H1 (cell line): ENCODE measurements around the gene PPP4R4. TPM values are rescaled to one million over a fixed set of nuclear protein-coding genes. Genes with fewer than 3 reads are reported as not detected.

Source experiments
- BCL11A ChIP-seq, 2 experiments: IDR thresholded peaks; one replicate each; pipeline ENCODE4 v1.6.1; 2011; ENCODE audit warnings: low read depth in 2 of 2, low read length in 2 of 2, mild to moderate bottlenecking in 2 of 2
- CHD2 ChIP-seq: IDR thresholded peaks from 2 replicates; pipeline ENCODE4 v1.6.1; 2012; ENCODE audit warnings: low read length, improper control_type of control experiment
- SAP30 ChIP-seq: fragments of 300-600 bp; sonication (generic); IDR thresholded peaks from 2 replicates; pipeline ENCODE4 v1.7.1; 2012; ENCODE audit warnings: low read length, moderate library complexity, mild to moderate bottlenecking, inconsistent platforms; ENCODE audit not compliant: insufficient read depth, insufficient replicate concordance
- polyA plus RNA-seq, 7 experiments: library from polyadenylated mRNA; depleted of rRNA in 3 of 7; stranded (reverse) in 5 of 7; unstranded in 2 of 7; fragments of >200 nt in 5 of 7; fragments of 200-250 nt in 2 of 7; gene quantifications; 1 replicate in 5 of 7; 2 replicates in 1 of 7; 4 replicates in 1 of 7; pipeline versions ENCODE4 v1.2.1 to v1.2.3, GENCODE V29; 2011 to 2013; ENCODE audit warnings: missing spikeins in 2 of 7, mixed read lengths in 2 of 7
- total RNA-seq: library from RNA; stranded (reverse); fragmentation: NEBNext Ultra II Directional; extraction: Animal tissue kit (Norgen Biotek cat#: 25700); gene quantifications from 2 replicates; pipeline ENCODE4 v1.2.1, GENCODE V29; 2021
- TF ChIP-seq, protein P1 (sequence below): fragments of 300-600 bp; sonication (generic); IDR thresholded peaks from 2 replicates; pipeline ENCODE4 v1.7.1; 2012; ENCODE audit warnings: low read length, moderate library complexity, mild to moderate bottlenecking, inconsistent platforms; ENCODE audit not compliant: insufficient replicate concordance

Gene PPP4R4
- total and polyA plus RNA-seq, 2 of the 8 experiments (the other 6 are each of a cell fraction or from before 2014, with no cell fraction given) = 3.3 to 9.6 TPM

DNA sequence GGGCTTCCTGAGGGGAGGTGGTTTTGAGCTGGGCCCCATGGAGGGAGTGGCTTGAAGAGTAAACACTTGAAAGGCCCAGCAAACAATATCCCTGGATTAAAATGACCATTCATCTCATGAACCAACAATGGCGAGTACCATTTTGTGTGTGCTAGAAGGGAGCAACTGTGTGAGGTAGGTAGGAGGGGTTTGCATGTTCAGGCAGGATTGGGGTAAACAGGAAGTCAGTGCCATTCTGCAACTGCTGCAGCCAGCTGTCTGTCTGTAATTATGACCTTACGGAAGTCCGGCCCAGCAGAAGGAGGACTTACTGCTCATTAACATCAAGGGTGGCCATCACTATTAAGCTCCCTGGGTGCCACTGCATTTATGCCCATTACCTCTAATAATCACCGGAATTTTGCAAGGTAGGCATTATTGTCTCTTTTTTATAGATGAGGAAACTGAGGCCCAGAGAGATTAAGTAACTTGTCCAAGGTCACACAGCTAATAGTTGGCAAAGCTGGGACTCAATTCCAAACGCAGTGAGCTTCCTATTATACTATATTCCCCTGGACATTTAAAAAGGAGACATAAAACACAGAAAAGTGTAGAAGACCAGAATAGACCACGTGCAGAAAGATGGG is 28.1 kb upstream of the PPP4R4 start (continued):
- TF ChIP-seq, protein P1, sequence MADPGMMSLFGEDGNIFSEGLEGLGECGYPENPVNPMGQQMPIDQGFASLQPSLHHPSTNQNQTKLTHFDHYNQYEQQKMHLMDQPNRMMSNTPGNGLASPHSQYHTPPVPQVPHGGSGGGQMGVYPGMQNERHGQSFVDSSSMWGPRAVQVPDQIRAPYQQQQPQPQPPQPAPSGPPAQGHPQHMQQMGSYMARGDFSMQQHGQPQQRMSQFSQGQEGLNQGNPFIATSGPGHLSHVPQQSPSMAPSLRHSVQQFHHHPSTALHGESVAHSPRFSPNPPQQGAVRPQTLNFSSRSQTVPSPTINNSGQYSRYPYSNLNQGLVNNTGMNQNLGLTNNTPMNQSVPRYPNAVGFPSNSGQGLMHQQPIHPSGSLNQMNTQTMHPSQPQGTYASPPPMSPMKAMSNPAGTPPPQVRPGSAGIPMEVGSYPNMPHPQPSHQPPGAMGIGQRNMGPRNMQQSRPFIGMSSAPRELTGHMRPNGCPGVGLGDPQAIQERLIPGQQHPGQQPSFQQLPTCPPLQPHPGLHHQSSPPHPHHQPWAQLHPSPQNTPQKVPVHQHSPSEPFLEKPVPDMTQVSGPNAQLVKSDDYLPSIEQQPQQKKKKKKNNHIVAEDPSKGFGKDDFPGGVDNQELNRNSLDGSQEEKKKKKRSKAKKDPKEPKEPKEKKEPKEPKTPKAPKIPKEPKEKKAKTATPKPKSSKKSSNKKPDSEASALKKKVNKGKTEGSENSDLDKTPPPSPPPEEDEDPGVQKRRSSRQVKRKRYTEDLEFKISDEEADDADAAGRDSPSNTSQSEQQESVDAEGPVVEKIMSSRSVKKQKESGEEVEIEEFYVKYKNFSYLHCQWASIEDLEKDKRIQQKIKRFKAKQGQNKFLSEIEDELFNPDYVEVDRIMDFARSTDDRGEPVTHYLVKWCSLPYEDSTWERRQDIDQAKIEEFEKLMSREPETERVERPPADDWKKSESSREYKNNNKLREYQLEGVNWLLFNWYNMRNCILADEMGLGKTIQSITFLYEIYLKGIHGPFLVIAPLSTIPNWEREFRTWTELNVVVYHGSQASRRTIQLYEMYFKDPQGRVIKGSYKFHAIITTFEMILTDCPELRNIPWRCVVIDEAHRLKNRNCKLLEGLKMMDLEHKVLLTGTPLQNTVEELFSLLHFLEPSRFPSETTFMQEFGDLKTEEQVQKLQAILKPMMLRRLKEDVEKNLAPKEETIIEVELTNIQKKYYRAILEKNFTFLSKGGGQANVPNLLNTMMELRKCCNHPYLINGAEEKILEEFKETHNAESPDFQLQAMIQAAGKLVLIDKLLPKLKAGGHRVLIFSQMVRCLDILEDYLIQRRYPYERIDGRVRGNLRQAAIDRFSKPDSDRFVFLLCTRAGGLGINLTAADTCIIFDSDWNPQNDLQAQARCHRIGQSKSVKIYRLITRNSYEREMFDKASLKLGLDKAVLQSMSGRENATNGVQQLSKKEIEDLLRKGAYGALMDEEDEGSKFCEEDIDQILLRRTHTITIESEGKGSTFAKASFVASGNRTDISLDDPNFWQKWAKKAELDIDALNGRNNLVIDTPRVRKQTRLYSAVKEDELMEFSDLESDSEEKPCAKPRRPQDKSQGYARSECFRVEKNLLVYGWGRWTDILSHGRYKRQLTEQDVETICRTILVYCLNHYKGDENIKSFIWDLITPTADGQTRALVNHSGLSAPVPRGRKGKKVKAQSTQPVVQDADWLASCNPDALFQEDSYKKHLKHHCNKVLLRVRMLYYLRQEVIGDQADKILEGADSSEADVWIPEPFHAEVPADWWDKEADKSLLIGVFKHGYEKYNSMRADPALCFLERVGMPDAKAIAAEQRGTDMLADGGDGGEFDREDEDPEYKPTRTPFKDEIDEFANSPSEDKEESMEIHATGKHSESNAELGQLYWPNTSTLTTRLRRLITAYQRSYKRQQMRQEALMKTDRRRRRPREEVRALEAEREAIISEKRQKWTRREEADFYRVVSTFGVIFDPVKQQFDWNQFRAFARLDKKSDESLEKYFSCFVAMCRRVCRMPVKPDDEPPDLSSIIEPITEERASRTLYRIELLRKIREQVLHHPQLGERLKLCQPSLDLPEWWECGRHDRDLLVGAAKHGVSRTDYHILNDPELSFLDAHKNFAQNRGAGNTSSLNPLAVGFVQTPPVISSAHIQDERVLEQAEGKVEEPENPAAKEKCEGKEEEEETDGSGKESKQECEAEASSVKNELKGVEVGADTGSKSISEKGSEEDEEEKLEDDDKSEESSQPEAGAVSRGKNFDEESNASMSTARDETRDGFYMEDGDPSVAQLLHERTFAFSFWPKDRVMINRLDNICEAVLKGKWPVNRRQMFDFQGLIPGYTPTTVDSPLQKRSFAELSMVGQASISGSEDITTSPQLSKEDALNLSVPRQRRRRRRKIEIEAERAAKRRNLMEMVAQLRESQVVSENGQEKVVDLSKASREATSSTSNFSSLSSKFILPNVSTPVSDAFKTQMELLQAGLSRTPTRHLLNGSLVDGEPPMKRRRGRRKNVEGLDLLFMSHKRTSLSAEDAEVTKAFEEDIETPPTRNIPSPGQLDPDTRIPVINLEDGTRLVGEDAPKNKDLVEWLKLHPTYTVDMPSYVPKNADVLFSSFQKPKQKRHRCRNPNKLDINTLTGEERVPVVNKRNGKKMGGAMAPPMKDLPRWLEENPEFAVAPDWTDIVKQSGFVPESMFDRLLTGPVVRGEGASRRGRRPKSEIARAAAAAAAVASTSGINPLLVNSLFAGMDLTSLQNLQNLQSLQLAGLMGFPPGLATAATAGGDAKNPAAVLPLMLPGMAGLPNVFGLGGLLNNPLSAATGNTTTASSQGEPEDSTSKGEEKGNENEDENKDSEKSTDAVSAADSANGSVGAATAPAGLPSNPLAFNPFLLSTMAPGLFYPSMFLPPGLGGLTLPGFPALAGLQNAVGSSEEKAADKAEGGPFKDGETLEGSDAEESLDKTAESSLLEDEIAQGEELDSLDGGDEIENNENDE = no peak
- TF ChIP-seq CHD2 (no peak), BCL11A (IDR thresholded peaks at IDR 0.05; ENCODE audit: low read depth in 2 of 2, low read length in 2 of 2) (no peak), SAP30 (no peak)
